ENCODE results near the gene GRHPR. TPM values are rescaled to one million over a fixed set of nuclear protein-coding genes. Genes with fewer than 3 reads are reported as not detected.

Gene GRHPR
- total RNA-seq, 2 experiments from 2014 or later = 106 to 135 TPM

- POLR2A ChIA-PET = interaction anchor here (1.0 to 1.6 kb wide), 2 partner anchors 16 to 19 kb away, joined by 3 to 4 read pairs; no protein-coding TSS in a partner anchor
- CTCF ChIA-PET (ENCODE audit: unreplicated experiment) = no interaction called here
- no peaks in the 10 kb centered on the region for H3K79me2 ChIP-seq (ENCODE audit: insufficient read depth, low read depth, low read length)
- no TSS peak for BruUV-seq (replicated peaks)
- peaks cover 97% of the 10 kb centered on the region for H3K36me3 ChIP-seq (ENCODE audit: insufficient read depth, low read length)
- no peak overlapping the region for H3K27ac ChIP-seq (ENCODE audit: low read depth, low read length, poor library complexity, severe bottlenecking)
- H3K4me1 ChIP-seq (ENCODE audit: insufficient read depth, low read length, poor library complexity, severe bottlenecking) = peaks cover 12% of the 10 kb centered on the region
- no peak for DNase-seq (ENCODE audit: low spot score)
- no peak overlapping the region for H2AFZ ChIP-seq (ENCODE audit: low read length)
- no peaks in the 10 kb centered on the region for H3K9me2 ChIP-seq (ENCODE audit: insufficient read depth, low read length)
- no peaks in the 10 kb centered on the region for H4K20me1 ChIP-seq (ENCODE audit: insufficient read depth, low read length)
- intact Hi-C loops (cut with micrococcal nuclease; ENCODE audit: unreplicated experiment) = no loop called here
- H3K9me3 ChIP-seq (ENCODE audit: low read length) = no peaks in the 10 kb centered on the region
- H3K4me3 ChIP-seq (ENCODE audit: low read depth, low read length, poor library complexity, severe bottlenecking) = no peak overlapping the region
- TF ChIP-seq EZH2phosphoT487 (IDR thresholded peaks at IDR 0.05; ENCODE audit: borderline replicate concordance, low read depth, low read length) (no peak), CTCF (conservative IDR thresholded peaks at IDR 0.05; ENCODE audit: low read length) (peak; percentile 29; the same call in 1 of the 2 replicates)
- H3K4me2 ChIP-seq (ENCODE audit: low read length) = no peak overlapping the region
Measured at GRCh38 chr9:37430841-37431597, 8.5 kb downstream of the GRHPR start.

GRCh38 chr9:37432020-37432419, 9.5 kb downstream of the GRHPR start:
- H3K9me3 ChIP-seq (ENCODE audit: low read length) = no peaks in the 10 kb centered on the region
- peaks cover 98% of the 10 kb centered on the region for H3K36me3 ChIP-seq (ENCODE audit: insufficient read depth, low read length)
- ChIA-PET POLR2A (interaction anchor here (1.0 to 1.6 kb wide), 2 partner anchors 17 to 20 kb away, joined by 3 to 4 read pairs; no protein-coding TSS in a partner anchor), CTCF (ENCODE audit: unreplicated experiment) (no interaction called here)
- H3K4me3 ChIP-seq (ENCODE audit: low read depth, low read length, poor library complexity, severe bottlenecking) = no peak overlapping the region
- no peaks in the 10 kb centered on the region for H3K9me2 ChIP-seq (ENCODE audit: insufficient read depth, low read length)
- H3K4me2 ChIP-seq (ENCODE audit: low read length) = no peak overlapping the region
- BruUV-seq (replicated peaks) = no TSS peak
- no peaks in the 10 kb centered on the region for H4K20me1 ChIP-seq (ENCODE audit: insufficient read depth, low read length)
- H3K79me2 ChIP-seq (ENCODE audit: insufficient read depth, low read depth, low read length) = no peaks in the 10 kb centered on the region; the same call in 1 of the 2 replicates
- intact Hi-C loops (cut with micrococcal nuclease; ENCODE audit: unreplicated experiment) = no loop called here
- peaks cover 12% of the 10 kb centered on the region for H3K4me1 ChIP-seq (ENCODE audit: insufficient read depth, low read length, poor library complexity, severe bottlenecking)
- H2AFZ ChIP-seq (ENCODE audit: low read length) = no peak overlapping the region
- no peak for DNase-seq (ENCODE audit: low spot score)
- TF ChIP-seq EZH2phosphoT487 (IDR thresholded peaks at IDR 0.05; ENCODE audit: borderline replicate concordance, low read depth, low read length) = no peak
- TF ChIP-seq CTCF (conservative IDR thresholded peaks at IDR 0.05; ENCODE audit: low read length) = no peak
- no peak overlapping the region for H3K27ac ChIP-seq (ENCODE audit: low read depth, low read length, poor library complexity, severe bottlenecking)

DNA sequence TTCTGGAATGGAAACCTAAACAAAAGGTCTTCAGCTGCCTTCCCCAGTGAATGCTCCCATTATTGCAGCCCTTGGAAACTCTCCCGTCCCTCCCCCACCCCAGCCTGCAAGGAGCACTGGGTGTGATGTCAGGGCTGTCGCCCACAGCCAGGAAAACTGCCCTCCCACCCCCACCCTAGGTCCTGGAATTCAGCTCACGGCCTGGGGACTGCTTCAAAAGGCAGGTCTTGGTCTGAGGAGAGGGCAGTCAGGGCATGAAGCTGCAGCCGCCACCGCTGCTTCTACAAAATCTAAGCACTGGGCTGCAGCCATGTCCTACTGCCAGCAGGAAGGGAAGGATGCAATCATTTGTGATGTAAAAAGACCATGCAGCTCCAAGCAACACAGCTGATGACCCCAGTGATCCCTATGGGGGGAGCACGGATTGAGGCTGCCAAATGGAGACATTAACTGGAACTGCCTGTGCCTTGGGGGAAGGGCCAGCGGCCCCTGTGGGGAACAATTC, 11.4 kb downstream of the GRHPR start:
- Histone ChIP-seq H3K4me1 (ENCODE audit: insufficient read depth, low read length, poor library complexity, severe bottlenecking) (peaks cover 12% of the 10 kb centered on the region), H4K20me1 (ENCODE audit: insufficient read depth, low read length) (no peaks in the 10 kb centered on the region), H3K9me2 (ENCODE audit: insufficient read depth, low read length) (no peaks in the 10 kb centered on the region), H3K79me2 (ENCODE audit: insufficient read depth, low read depth, low read length) (no peaks in the 10 kb centered on the region; the same call in 1 of the 2 replicates), H3K36me3 (ENCODE audit: insufficient read depth, low read length) (peaks cover 98% of the 10 kb centered on the region), H3K4me2 (ENCODE audit: low read length) (no peak overlapping the region), H3K27ac (ENCODE audit: low read depth, low read length, poor library complexity, severe bottlenecking) (no peak overlapping the region), H3K9me3 (ENCODE audit: low read length) (no peaks in the 10 kb centered on the region), H3K4me3 (ENCODE audit: low read depth, low read length, poor library complexity, severe bottlenecking) (no peak overlapping the region), H2AFZ (ENCODE audit: low read length) (no peak overlapping the region)
- POLR2A ChIA-PET = interaction anchor here (0.6 to 1.0 kb wide), 2 partner anchors 47 to 245 kb away, joined by 3 read pairs; no protein-coding TSS in a partner anchor
- no peak for DNase-seq (ENCODE audit: low spot score)
- TF ChIP-seq EZH2phosphoT487 (IDR thresholded peaks at IDR 0.05; ENCODE audit: borderline replicate concordance, low read depth, low read length) = no peak
- no peak for TF ChIP-seq CTCF (conservative IDR thresholded peaks at IDR 0.05; ENCODE audit: low read length)
- intact Hi-C loops (cut with micrococcal nuclease; ENCODE audit: unreplicated experiment) = no loop called here
- CTCF ChIA-PET (ENCODE audit: unreplicated experiment) = no interaction called here
- no TSS peak for BruUV-seq (replicated peaks)
